Activated CD8-positive, alpha-beta memory T cell treated with anti-CD3 and anti-CD28 coated beads, Interleukin-2, amount 50 U/mL, for 1 hour (primary cell): Measurements from ENCODE around the gene SLC24A1.

Source experiments
- DNase-seq: peaks from one replicate; pipeline ENCODE4 v3.0.0-alpha.2; 2020; ENCODE audit errors: extremely low read depth

Gene SLC24A1

DNA sequence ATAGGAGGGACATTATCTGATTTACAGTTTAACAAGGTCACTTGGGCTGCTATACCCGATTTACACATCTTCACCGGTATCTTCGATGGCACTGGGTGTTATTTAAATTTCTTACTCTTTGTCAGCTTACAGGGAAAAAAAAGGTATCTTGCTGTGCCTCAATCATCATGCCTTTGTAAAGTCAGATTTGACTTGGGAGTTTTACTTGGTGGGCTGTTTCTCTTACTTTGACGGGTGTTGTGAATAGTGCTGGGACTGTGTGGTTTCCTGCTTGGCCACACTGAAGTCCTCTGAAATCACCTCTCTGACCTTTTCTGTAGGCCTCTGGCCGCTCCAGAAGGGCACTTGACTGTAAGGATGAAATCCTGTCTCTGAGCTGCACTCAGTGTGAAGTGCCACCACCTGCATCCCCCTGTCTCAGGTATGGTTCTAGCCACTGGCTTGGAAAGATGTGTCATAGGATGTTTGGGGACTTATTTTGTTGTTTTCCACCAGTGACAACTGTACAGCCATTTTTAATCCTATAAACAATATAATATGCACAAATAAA lies 3.1 kb upstream of the SLC24A1 start:
- no peak for DNase-seq

DNA sequence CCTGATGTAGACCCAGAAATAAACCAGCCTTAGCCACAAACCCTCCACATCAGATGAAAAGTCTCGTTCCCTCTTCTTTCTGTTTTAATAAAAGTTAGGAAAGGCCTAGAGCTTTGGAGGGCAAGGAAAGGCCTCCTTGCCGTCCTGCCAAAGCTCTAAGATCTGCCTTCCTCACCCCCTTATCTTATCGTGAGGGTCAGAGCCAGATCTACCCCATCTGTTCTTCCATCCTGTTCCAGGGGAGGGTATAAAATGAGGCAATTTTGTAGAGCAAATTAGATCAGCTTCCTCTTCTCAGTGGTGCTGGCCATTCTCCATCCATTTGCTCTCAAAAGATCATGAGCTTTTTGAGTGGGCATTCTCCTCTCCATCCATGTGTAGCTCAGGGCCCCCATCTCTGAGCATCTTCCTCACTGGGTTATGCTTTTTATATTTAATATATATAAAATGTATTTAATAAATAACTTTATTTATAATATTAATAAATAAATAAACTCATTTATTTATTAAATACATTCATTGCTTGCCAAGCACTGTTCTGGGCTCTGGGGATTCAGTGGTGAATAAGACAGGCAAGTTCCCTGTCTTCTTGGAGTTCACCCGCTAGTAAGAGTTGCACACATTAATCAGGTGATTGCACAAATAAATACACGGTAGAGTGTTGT lies 2.0 kb upstream of the SLC24A1 start:
- no peak for DNase-seq

DNA sequence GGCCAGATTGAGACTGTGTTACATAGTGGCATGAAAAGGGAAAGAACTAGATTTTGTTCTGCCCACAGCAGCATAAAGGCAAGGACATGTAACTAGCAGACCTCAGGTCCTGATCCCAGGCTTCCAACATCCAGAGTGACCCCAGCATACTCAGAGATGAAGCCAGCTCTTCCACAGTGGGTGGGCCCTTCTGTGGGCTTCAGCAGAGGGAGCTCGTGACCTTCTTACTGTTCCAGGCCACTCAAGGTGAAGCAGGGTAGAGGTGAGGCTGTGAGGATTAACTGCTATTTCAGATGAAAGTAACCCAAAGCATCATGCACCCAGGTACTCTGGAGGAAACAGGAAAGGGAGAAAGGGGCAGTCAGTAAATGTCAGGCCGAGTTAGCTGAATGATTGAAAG lies 905 bp upstream of the SLC24A1 start:
- DNase-seq: no peak

DNA sequence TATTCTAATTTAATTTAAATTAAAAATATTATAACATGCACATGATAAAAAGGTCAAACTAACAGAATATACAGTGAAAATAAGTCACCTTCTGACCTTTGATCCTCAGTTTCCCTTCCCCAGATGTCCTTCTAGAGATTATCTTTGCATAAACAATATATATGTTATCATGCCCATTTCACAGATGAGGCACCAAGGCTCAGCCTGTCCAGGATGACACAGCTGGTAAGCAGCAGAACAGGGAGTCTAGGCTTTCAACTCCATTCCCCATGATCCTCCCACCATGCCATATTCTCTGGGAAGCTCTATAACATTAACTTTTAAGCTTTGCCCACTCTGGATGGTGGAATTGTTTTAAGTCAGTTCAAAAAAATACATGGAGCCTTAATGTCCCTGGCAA lies 1.4 kb downstream of the SLC24A1 start:
- no peak for DNase-seq

DNA sequence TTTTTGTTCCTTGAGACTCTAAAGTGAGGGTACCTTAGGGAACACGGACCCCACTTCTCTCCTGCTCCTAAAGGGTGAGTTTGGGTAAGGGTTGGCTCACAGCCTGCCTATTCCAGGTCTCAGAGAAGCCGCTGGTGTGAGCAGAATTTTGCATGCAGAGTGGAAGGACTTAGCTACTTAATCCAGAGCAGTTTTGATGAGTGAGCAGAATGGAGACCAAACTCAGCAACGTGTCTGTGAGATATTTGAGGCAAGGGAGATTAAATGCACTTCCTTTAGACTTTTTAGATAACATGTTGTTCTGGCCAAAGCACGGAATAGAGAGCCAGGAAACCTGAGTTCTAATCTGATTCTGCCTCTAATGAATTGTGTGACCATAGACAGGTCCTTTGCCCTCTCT lies 5.1 kb downstream of the SLC24A1 start:
- no peak for DNase-seq

DNA sequence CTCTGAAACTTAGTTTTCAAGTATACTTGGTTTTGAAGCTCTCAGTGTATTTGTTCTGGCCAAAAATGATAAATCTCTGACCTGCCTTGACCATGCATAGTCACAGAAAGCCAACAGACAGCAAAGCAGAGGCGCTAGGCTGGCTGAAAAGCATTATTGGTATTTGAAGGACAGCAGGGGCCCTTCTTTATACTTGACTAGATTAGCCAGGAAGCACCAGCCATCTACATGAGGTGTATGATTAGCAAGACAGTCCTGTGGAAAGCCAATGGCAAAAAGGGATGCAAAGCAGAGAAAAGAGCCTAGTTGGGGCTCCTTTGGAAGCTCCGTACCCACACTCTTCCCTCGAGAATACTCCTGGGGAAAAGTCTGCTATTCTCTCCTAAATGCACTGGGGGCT lies 7.8 kb downstream of the SLC24A1 start:
- DNase-seq: no peak

DNA sequence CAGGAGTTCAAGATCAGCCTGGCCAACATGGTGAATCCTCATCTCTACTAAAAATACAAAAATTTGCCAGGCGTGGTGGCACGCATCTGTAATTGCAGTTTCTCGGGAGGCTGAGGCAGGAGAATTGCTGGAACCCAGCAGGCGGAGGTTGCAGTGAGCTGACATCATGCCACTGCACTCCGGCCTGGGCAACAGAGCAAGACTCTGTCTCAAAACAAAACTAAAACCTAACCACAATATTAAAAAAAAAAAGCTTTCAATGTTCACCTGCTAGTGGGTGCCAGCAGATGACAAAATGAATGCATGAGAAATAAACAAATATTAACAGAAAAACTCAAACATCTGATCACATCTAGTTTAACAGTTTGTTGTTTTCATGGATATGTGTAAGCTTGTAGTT lies 9.0 kb downstream of the SLC24A1 start:
- DNase-seq: no peak

DNA sequence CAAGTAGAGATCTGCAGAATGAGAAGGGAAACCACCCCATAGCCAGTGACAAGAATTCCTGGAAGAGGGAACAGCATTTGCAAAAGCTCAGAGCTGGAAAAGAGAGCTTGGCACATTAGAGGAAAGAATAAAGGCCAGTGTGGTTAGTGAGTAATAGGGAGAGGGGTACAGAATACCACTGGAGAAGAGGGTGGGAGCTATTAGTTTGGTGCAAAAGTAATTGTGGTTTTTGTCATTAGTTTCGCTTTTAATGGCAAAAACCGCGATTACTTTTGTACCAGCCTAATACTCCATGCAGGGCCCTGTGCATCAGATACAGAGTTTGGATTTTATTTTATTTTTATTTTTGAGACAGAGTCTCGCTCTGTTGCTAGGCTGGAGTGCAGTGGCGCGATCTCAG lies 9.8 kb downstream of the SLC24A1 start:
- DNase-seq: no peak

DNA sequence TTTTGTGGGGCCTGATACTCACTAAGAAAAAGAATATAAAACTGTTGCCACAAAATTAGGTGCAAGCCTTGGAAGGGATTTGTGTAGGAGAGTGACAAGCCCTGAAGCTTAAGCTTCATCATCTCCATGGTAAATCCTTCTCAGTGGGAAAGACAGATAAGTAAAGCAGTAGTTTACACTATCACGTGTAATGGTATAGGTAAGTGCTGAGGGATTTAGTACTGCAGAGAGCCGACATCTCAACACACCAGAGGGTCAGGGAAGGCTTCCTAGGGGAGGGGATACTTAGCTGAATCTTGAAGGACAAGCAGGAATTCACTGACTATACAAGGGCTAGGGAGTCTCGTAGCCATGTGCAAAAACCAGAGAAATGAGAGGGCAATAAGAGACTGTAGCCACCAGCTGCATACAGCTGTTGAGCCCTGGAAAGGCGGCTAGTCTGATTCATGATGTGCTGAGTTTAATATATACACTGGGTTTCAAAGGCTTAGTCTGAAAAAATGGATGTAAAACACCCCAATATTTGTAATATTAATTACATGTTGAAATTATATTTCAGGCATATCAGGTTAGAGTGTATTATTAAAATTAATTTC lies 11.1 kb downstream of the SLC24A1 start:
- no peak for DNase-seq

DNA sequence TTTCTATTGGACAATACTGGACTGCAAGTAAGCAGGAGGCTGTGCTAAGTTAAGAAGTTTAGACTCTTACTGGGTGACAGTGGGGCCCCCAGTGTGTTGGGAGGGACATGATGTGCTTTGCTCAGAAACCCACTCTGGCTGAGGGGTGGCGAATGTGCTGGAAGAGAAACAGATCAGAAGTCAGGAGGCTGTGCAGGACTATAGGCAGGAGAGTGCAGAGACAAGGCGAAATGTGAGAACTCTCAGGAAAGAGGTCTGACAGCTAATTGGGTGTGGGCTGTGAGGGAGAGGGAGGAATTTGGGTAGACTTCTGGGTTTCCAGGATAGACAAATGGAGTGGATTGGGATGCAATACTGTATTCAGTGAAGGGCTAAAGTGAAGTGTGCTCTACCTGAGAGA lies 12.0 kb downstream of the SLC24A1 start:
- DNase-seq: no peak

DNA sequence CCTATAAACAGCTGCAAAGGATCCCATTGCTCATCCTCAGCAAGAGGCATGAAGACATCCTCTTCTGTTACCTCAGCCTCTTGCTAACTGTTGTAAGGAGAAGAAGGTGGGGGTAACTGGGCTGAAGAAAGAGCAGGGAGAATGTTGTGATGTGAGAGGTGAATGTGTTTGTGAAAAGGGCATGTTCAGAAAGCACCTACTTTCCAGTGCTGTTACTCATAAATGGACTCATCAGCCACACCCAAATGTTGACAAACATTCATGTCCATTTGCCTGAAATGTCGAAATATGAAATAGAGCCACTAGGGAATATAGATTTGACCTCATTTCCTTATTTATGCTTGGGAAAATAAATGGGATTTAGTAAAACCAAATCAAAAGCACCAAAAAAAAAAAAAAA lies 12.6 kb downstream of the SLC24A1 start:
- no peak for DNase-seq

DNA sequence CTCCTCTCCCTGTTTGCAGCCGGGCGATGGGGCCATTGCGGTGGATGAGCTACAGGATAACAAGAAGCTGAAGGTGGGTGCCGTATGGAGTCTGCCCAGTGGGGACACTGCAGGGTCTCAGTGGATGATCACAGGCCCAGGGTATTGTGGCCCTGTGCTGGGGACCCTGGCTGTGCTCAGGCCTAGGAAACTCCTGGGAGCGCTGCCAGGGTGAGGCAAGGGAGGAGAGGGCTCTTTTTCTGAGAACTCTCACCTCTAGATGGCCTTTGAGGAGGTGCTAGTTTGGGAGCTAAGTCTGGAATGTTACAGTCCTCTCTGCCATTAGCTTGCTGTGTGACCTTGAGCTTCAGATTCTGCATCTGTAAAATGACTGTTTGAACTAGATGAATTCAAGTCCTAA lies 16.4 kb downstream of the SLC24A1 start:
- DNase-seq: no peak

DNA sequence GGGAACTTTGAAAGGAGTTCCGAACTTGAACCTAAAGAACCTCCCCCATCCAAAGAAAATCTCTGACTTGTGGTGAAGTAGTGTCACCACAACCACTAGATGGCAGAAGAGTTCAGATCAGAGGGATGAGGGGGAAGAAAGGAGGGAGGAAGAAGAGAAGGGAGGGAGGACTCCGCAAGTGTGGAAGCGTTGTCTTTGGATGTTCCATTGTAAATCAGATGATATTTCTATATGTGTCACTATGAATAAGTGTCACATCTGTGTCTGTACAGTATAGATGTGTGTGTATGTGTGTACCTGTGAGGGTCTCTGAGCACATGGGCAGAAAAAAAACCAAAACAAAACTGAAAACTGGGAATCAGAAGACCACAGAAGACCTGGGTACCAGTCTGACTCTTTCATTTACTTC lies 16.9 kb downstream of the SLC24A1 start:
- DNase-seq: peak; percentile 17

DNA sequence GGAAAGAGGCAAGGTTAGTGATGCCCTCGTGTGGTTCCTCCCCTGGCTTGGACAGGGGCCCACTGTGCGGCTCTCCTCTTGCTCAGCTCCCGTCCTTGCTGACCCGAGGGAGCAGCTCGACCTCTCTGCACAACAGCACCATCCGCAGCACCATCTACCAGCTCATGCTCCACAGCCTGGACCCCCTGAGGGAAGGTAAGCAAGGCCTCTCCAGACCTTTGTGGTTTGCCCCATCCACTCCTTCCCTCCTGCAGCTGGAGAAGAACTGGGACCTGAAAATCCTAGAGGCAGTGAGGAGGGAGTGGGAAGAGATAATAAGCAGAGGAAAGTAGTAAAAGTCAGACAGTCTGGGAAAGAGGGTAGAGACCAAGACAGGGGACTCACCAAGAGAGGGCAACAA lies 17.8 kb downstream of the SLC24A1 start:
- no peak for DNase-seq

DNA sequence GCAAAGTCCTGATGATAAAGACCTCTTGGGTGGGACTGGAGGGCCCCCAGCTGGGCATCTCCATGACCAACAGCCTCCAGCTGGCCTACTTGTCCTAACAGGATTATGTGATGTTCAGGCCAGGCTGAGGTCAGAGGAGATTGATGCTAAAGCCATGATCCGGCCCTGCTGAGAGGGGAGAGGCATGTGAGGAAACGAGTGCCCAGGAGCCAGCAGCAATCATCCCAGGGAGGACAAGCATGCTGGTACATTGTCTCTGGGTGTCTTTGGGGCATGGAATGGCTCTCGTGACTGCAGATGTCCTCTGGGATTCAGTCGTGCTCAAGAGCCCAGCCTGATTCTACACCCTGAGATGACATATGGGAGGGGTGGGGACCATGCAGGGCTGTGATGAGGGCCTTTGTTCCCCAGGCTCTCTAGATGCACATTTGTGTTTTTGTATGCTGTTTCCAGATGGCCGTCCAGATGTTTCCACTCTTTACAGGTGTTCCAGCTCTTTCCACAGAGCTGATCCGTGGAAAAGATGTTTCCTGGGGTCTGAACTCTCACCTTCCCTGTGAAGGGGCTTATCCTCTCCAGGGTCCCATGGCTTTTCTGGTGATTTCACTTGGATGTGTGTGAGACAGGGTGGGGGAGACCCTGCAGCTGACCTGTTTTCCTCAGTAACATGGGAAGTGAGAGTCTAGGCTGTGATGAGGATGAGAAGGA lies 20.2 kb downstream of the SLC24A1 start:
- DNase-seq: no peak

DNA sequence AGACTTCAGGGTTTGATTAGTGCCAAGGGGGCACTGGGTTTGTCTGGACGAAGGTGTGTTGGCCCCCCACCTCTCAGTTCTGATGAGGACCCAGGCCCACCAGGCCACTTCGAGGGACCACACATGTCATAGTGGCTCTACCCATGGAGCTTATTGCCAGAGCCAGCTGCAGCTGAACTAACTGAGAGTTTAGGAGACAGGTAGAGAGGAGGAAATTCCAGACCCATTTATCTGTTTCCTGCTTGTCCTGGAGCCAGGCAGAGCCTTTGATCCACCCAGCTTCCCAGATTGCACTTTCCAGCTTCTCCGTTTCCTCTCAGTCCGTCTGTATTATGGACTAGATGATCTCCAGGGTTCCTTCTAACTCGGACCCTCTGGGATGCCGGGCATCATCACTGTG lies 20.9 kb downstream of the SLC24A1 start:
- DNase-seq: no peak

DNA sequence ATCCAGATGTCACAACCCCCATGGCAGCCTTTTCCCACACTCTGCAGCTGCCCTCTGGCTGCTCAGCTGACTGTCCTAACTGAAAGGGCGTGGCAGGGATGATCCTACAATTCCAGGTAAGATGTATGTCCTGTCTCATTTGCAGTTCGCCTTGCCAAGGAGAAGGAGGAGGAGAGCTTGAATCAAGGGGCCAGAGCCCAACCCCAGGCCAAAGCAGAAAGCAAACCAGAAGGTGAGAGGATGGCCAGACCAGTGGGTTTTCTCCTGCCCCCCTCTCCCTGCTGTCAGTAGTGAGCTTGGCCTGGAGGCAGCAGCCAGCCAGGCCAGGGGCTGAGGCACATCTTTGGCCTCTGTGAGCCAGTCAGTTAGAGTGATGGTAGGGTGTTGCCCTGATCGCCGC lies 22.5 kb downstream of the SLC24A1 start:
- no peak for DNase-seq

DNA sequence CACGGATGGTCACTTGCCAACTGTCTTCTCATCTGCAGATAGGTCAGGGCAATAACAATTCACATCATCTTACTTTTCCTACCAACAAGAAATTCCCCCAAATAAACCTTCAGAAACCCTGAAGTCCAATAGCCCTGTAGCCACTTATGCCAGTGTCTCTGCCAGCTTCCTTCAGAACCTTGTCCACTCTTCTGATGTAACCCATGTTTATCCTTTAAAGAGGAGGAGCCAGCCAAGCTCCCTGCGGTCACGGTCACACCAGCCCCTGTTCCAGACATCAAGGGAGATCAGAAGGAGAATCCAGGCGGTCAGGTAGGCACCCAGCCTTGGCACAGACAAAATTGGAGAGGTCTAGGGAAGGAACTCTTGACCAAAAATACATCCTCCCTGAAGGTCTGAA lies 23.7 kb downstream of the SLC24A1 start:
- no peak for DNase-seq

DNA sequence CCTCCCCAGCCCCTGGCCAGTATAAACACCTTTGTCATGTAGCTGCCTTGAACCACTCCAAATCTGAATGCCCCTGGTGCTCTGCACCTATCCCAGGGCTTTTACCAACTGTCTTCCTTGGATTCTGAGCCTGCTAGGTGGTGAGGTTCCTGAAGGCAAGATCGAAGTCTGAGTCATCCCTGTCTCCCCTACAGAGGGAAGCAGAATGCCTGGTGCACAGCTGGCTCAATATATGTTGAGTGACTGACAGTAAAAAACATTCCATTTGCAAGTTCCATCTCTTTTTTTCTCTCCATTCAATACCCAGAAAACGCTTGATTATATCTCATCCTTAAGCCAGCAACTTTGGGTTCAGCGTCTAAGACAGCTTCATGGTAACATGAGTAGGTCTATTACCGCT lies 24.7 kb downstream of the SLC24A1 start:
- no peak for DNase-seq

DNA sequence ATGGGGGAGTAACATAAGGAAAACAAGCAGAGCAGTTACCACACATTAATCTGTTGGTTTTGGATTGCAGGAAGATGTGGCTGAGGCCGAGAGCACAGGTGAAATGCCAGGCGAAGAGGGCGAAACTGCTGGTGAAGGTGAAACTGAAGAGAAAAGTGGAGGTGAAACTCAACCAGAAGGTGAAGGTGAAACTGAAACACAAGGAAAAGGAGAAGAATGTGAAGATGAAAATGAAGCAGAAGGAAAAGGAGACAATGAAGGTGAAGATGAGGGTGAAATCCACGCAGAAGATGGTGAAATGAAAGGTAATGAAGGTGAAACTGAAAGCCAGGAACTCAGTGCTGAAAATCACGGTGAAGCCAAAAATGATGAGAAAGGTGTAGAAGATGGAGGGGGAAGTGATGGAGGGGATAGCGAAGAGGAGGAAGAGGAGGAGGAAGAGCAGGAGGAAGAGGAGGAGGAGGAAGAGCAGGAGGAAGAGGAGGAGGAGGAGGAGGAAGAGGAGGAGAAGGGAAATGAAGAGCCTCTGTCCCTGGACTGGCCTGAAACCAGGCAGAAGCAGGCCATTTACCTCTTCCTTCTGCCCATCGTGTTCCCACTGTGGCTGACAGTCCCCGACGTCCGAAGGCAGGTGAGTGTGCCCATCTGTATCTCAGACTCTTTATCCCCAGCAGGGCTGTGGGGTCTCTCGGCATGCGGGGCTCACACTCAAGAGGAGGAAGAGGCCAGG lies 28.7 kb downstream of the SLC24A1 start:
- no peak for DNase-seq

DNA sequence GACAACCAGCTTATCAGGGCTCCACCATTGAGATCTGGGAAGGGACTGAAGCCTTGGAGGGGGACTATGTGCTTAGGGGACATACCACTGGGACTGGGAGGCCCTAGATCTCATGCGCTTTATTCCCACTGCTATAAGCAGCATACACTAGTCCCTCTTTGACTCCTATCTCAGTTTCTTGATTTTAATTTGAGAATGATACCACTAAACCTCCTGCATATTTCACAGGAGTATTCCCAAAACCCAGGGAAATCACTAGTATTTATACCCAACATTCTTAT lies 29.2 kb downstream of the SLC24A1 start:
- no peak for DNase-seq

DNA sequence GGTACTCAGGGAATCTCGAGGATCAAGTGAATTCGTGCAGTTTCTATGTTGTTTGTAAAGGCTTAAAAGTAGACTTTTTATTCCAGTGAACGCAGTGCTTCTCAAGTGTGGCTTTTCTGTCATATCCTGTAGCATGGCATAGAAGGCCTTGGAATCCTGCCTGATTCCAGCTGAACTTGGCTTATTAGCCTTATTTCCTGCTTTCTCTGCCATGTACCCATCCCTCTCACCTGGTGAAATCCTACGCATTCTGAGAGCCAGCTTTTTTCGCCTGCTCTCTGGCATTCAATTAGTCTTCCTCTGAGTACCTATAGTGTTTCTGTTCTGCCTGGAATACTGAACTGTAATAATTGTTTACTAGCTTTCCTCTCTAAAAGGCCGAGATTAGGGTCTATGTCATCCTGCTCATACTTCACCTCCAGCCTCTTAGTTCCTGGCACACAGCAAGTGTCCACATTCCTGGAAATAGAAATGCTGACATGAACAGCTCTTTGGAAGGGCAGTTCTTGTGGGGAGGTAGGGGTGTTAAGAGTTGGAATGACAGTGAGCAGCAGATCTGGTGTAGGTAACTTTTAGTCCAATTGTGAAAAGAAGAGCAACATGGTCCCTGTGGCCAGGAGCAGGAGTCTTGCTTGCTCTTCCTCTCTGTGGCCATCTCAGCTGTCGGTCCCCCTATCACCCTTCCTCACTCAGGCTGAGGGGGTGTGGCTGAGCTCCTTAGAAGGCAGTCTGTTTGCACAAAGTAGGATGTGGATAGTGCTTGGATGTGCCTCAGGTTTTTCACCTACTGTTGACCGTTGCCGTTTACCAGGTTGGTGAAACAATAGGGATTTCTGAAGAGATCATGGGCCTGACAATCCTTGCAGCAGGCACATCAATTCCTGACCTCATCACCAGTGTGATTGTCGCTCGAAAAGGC lies 30.4 kb downstream of the SLC24A1 start:
- DNase-seq: no peak
